ENCODE data around the gene EPM2AIP1. TPM values are rescaled to one million over a fixed set of nuclear protein-coding genes. Genes with fewer than 3 reads are reported as not detected.

Gene EPM2AIP1
- total and polyA plus RNA-seq, 9 of the 15 experiments (the other 6 are each of a cell fraction or from before 2014, with no cell fraction given): 6.7 to 44.8 (median 25.2) TPM

DNA sequence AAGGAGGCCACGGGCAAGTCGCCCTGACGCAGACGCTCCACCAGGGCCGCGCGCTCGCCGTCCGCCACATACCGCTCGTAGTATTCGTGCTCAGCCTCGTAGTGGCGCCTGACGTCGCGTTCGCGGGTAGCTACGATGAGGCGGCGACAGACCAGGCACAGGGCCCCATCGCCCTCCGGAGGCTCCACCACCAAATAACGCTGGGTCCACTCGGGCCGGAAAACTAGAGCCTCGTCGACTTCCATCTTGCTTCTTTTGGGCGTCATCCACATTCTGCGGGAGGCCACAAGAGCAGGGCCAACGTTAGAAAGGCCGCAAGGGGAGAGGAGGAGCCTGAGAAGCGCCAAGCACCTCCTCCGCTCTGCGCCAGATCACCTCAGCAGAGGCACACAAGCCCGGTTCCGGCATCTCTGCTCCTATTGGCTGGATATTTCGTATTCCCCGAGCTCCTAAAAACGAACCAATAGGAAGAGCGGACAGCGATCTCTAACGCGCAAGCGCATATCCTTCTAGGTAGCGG is at the start of gene EPM2AIP1 (continued):
- TF ChIP-seq ZFP36 (IDR thresholded peaks at IDR 0.05; ENCODE audit: low read depth, low read length, partially characterized antibody) (peak; percentile 26), HMGN3 (IDR thresholded peaks at IDR 0.05; ENCODE audit: borderline replicate concordance, extremely low read depth, insufficient read length, low read depth, low read length) (peak; percentile 78), MTA1 (IDR thresholded peaks at IDR 0.05; ENCODE audit: borderline replicate concordance) (0 out of 2 replicates have a peak, but pooled peaks have one; percentile 17), LARP7 (IDR thresholded peaks at IDR 0.05) (no peak; the same call in 1 of the 2 replicates), BRF2 (IDR thresholded peaks at IDR 0.05; ENCODE audit: borderline replicate concordance, insufficient read depth, insufficient read length) (no peak), ZBTB1 (CRISPR knock-in tag; IDR thresholded peaks at IDR 0.05; ENCODE audit: borderline replicate concordance, low read depth) (no peak; the same call in 1 of the 2 replicates), EGR1 (conservative IDR thresholded peaks at IDR 0.05) (no peak; the same call in 1 of the 2 replicates), XRCC3 (IDR thresholded peaks at IDR 0.05) (no peak), MLX (CRISPR knock-in tag; conservative IDR thresholded peaks at IDR 0.05) (peak in 1 of 2 experiments; percentile 90; a peak in 1 of 4 replicates), CC2D1A (IDR thresholded peaks at IDR 0.05) (peak; percentile 80; the same call in 1 of the 2 replicates), ZNF512 (tag; IDR thresholded peaks at IDR 0.05) (no peak), ZNF277 (CRISPR knock-in tag; IDR thresholded peaks at IDR 0.05; ENCODE audit: borderline replicate concordance) (no peak; the same call in 1 of the 2 replicates), JUNB (CRISPR knock-in tag; conservative IDR thresholded peaks at IDR 0.05) (0 out of 2 replicates have a peak, but pooled peaks have one; percentile 26), ZNF668 (CRISPR knock-in tag; IDR thresholded peaks at IDR 0.05) (no peak)
- TF ChIP-seq, protein P1, sequence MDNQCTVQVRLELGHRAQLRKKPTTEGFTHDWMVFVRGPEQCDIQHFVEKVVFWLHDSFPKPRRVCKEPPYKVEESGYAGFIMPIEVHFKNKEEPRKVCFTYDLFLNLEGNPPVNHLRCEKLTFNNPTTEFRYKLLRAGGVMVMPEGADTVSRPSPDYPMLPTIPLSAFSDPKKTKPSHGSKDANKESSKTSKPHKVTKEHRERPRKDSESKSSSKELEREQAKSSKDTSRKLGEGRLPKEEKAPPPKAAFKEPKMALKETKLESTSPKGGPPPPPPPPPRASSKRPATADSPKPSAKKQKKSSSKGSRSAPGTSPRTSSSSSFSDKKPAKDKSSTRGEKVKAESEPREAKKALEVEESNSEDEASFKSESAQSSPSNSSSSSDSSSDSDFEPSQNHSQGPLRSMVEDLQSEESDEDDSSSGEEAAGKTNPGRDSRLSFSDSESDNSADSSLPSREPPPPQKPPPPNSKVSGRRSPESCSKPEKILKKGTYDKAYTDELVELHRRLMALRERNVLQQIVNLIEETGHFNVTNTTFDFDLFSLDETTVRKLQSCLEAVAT (IDR thresholded peaks at IDR 0.05): peak; percentile 62 to 88; a peak in 2 of 4 replicates
- TF ChIP-seq, protein P2, sequence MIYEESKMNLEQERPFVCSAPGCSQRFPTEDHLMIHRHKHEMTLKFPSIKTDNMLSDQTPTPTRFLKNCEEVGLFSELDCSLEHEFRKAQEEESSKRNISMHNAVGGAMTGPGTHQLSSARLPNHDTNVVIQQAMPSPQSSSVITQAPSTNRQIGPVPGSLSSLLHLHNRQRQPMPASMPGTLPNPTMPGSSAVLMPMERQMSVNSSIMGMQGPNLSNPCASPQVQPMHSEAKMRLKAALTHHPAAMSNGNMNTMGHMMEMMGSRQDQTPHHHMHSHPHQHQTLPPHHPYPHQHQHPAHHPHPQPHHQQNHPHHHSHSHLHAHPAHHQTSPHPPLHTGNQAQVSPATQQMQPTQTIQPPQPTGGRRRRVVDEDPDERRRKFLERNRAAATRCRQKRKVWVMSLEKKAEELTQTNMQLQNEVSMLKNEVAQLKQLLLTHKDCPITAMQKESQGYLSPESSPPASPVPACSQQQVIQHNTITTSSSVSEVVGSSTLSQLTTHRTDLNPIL (CRISPR knock-in tag; IDR thresholded peaks at IDR 0.05): 0 out of 2 replicates have a peak, but pooled peaks have one; percentile 39
- TF ChIP-seq, protein P3, sequence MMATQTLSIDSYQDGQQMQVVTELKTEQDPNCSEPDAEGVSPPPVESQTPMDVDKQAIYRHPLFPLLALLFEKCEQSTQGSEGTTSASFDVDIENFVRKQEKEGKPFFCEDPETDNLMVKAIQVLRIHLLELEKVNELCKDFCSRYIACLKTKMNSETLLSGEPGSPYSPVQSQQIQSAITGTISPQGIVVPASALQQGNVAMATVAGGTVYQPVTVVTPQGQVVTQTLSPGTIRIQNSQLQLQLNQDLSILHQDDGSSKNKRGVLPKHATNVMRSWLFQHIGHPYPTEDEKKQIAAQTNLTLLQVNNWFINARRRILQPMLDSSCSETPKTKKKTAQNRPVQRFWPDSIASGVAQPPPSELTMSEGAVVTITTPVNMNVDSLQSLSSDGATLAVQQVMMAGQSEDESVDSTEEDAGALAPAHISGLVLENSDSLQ (IDR thresholded peaks at IDR 0.05): no peak
